Activated effector memory CD4-positive, alpha-beta T cell treated with anti-CD3 and anti-CD28 coated beads, Interleukin-2, amount 50 U/mL, for 16 hours (primary cell): Measurements from ENCODE around the gene DAPK2.
"Not testable (repeated sequence)": the region's sequence is repeated elsewhere in the genome, so short reads cannot be mapped to it uniquely, and the experiment has no call there.

Experiments
- DNase-seq: peaks from one replicate; pipeline ENCODE4 v3.0.0-alpha.2; 2020

The DAPK2 gene

GRCh38 chr15:63909819-63910437 is 136.4 kb downstream of the DAPK2 start:
- DNase-seq, result no peak

- DNase-seq, result no peak
These were observed 137.3 kb downstream of the DAPK2 start for GRCh38 chr15:63908991-63909390.

- no peak for DNase-seq
These were observed 138.0 kb downstream of the DAPK2 start for GRCh38 chr15:63908281-63908680.

- DNase-seq, result no peak
These were observed 138.8 kb downstream of the DAPK2 start for GRCh38 chr15:63907521-63907920.

- no peak for DNase-seq
These were observed 140.1 kb downstream of the DAPK2 start for GRCh38 chr15:63906266-63906584.

- DNase-seq, result no peak
These were observed 140.6 kb downstream of the DAPK2 start for GRCh38 chr15:63905558-63906265.

- no peak for DNase-seq
These were observed 141.2 kb downstream of the DAPK2 start for GRCh38 chr15:63905131-63905530.

GRCh38 chr15:63904042-63904441 is 142.2 kb downstream of the DAPK2 start:
- DNase-seq, result no peak

GRCh38 chr15:63902671-63903035 is 143.6 kb downstream of the DAPK2 start:
- no peak for DNase-seq

- DNase-seq, result no peak
These were observed 144.2 kb downstream of the DAPK2 start for GRCh38 chr15:63901912-63902670.

GRCh38 chr15:63900306-63900705 is 146.0 kb downstream of the DAPK2 start:
- no peak for DNase-seq

GRCh38 chr15:63899606-63900005 is 146.7 kb downstream of the DAPK2 start:
- DNase-seq, result not testable (repeated sequence)

GRCh38 chr15:63899193-63899592 is 147.1 kb downstream of the DAPK2 start:
- no peak for DNase-seq

- no peak for DNase-seq
These were observed 149.8 kb downstream of the DAPK2 start for GRCh38 chr15:63896336-63897115.

- no peak for DNase-seq
These were observed 150.5 kb downstream of the DAPK2 start for GRCh38 chr15:63895787-63896218.

GRCh38 chr15:63895194-63895593 is 151.1 kb downstream of the DAPK2 start:
- DNase-seq, result no peak

GRCh38 chr15:63894662-63894949 is 151.7 kb downstream of the DAPK2 start:
- no peak for DNase-seq

- DNase-seq, result no peak
These were observed 152.2 kb downstream of the DAPK2 start for GRCh38 chr15:63893866-63894661.

GRCh38 chr15:63892794-63893441 is 153.4 kb downstream of the DAPK2 start:
- peak; percentile 87 for DNase-seq

GRCh38 chr15:63891768-63892133 is 154.5 kb downstream of the DAPK2 start:
- DNase-seq, result no peak

- DNase-seq, result peak; percentile 91
These were observed 155.1 kb downstream of the DAPK2 start for GRCh38 chr15:63891079-63891767.

- DNase-seq, result peak; percentile 33
These were observed 155.7 kb downstream of the DAPK2 start for GRCh38 chr15:63890617-63891016.
